ENCODE measurements around the gene ARHGAP6.

Gene ARHGAP6

GRCh38 chrX:11311706-11312105 is 354.0 kb downstream of the ARHGAP6 start:
- no peak for TF ChIP-seq CTCF (IDR thresholded peaks at IDR 0.05)
- DNase-seq (ENCODE audit: low spot score) = no peak
- H3K4me3 ChIP-seq = no peak overlapping the region
- no peak overlapping the region for H3K27ac ChIP-seq

- Histone ChIP-seq H3K27ac (no peak overlapping the region), H3K4me3 (no peak overlapping the region)
- TF ChIP-seq CTCF (IDR thresholded peaks at IDR 0.05) = no peak
- DNase-seq (ENCODE audit: low spot score) = no peak
These were observed 356.5 kb downstream of the ARHGAP6 start for GRCh38 chrX:11309220-11309619.

GRCh38 chrX:11305641-11306040 is 360.1 kb downstream of the ARHGAP6 start:
- no peak for DNase-seq (ENCODE audit: low spot score)
- H3K4me3 ChIP-seq = no peak overlapping the region
- H3K27ac ChIP-seq = no peak overlapping the region
- TF ChIP-seq CTCF (IDR thresholded peaks at IDR 0.05) = no peak

GRCh38 chrX:11304829-11305228 is 360.9 kb downstream of the ARHGAP6 start:
- Histone ChIP-seq H3K4me3 (no peak overlapping the region), H3K27ac (no peak overlapping the region)
- no peak for TF ChIP-seq CTCF (IDR thresholded peaks at IDR 0.05)
- DNase-seq (ENCODE audit: low spot score) = no peak

GRCh38 chrX:11298600-11298999 is 367.1 kb downstream of the ARHGAP6 start:
- DNase-seq (ENCODE audit: low spot score) = no peak
- H3K4me3 ChIP-seq = no peak overlapping the region

GRCh38 chrX:11296051-11296450 is 369.7 kb downstream of the ARHGAP6 start:
- TF ChIP-seq CTCF (IDR thresholded peaks at IDR 0.05) = no peak
- DNase-seq (ENCODE audit: low spot score) = no peak
- Histone ChIP-seq H3K27ac (no peak overlapping the region), H3K4me3 (no peak overlapping the region)

More at GRCh38 chrX:11298600-11298999, 367.1 kb downstream of the ARHGAP6 start:
- TF ChIP-seq CTCF (IDR thresholded peaks at IDR 0.05) = no peak
- no peak overlapping the region for H3K27ac ChIP-seq

GRCh38 chrX:11293113-11293512 is 372.6 kb downstream of the ARHGAP6 start, which contains the start of gene AMELX:
AMELX (plus strand) TSS chrX:11293413; CDS start chrX:11294789, 1,376 bp downstream.
- Histone ChIP-seq H3K27ac (no peak within 1 kb of the TSS), H3K4me3 (no peak within 1 kb of the TSS)
- DNase-seq (ENCODE audit: low spot score) = no peak
- TF ChIP-seq CTCF (IDR thresholded peaks at IDR 0.05) = no peak
